HFFc6 (cell line): ENCODE measurements around the gene ATP2B2. TPM values are rescaled to one million over a fixed set of nuclear protein-coding genes. Genes with fewer than 3 reads are reported as not detected.
A peak's percentile ranks its signal among the peaks of the same experiment; 100 is the strongest.

Source experiments
- DNase-seq: peaks from one replicate; pipeline ENCODE4 v3.0.0-alpha.2; 2018
- H3K27ac Mint-ChIP-seq: 2 replicates; pipeline ENCODE4 v1.8.0; 2020; ENCODE audit warnings: mild to moderate bottlenecking, mixed read lengths
- H3K27me3 Mint-ChIP-seq: 2 replicates; pipeline ENCODE4 v1.8.0; 2021; ENCODE audit warnings: mild to moderate bottlenecking, moderate library complexity, mixed read lengths; ENCODE audit not compliant: insufficient read depth
- H3K36me3 Mint-ChIP-seq: 2 replicates; pipeline ENCODE4 v1.8.0; 2021; ENCODE audit warnings: low read depth, mixed read lengths
- H3K4me1 Mint-ChIP-seq: 2 replicates; pipeline ENCODE4 v1.8.0; 2020; ENCODE audit warnings: low read depth, mixed read lengths
- H3K4me3 Mint-ChIP-seq: 2 replicates; pipeline ENCODE4 v1.8.0; 2020; ENCODE audit warnings: mild to moderate bottlenecking, moderate library complexity, mixed read lengths
- H3K9me3 Mint-ChIP-seq: 2 replicates; pipeline ENCODE4 v1.8.0; 2020; ENCODE audit warnings: mild to moderate bottlenecking, mixed read lengths
- total RNA-seq, 6 experiments: library from RNA; stranded (reverse); fragmentation: NEBNext Ultra II Directional; extraction: Animal tissue kit (Norgen Biotek cat#: 25700); gene quantifications; 2 replicates in 1 of 6; 3 replicates in 5 of 6; pipeline ENCODE4 v1.2.3, GENCODE V29; 2021
- TF ChIP-seq, protein P1 (sequence below): fragments of 200-600 bp; sonication (generic); IDR thresholded peaks from 2 replicates; pipeline ENCODE4 v1.5.0; 2021; ENCODE audit warnings: antibody characterized with exemption, mild to moderate bottlenecking

The ATP2B2 gene
- total RNA-seq, 6 experiments from 2014 or later: not detected

DNA sequence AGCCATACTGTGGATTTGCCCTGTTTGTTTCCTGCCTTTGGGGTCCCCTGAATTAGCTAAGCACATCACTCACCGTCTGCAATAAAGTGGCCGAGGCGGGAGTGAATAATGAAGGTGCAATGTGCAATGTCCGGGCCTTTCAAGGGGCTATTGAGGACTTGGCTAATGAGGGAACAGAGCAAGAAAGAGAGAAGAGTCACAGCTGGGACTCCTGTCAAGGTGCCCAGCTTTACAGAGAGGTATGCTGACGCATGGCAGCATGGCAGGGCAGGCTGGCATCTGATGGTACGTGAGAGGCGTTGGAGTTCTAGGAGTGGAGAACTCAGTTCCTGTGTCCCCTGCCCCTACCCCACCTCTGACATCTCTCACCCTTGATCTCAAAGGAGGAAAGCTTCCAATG, 13.8 kb upstream of the ATP2B2 start:
- H3K36me3 Mint-ChIP-seq: no peaks in the 10 kb centered on the region
- peaks cover 14% of the 10 kb centered on the region for H3K4me1 Mint-ChIP-seq
- H3K9me3 Mint-ChIP-seq: no peaks in the 10 kb centered on the region
- no peak for DNase-seq
- TF ChIP-seq, protein P1, sequence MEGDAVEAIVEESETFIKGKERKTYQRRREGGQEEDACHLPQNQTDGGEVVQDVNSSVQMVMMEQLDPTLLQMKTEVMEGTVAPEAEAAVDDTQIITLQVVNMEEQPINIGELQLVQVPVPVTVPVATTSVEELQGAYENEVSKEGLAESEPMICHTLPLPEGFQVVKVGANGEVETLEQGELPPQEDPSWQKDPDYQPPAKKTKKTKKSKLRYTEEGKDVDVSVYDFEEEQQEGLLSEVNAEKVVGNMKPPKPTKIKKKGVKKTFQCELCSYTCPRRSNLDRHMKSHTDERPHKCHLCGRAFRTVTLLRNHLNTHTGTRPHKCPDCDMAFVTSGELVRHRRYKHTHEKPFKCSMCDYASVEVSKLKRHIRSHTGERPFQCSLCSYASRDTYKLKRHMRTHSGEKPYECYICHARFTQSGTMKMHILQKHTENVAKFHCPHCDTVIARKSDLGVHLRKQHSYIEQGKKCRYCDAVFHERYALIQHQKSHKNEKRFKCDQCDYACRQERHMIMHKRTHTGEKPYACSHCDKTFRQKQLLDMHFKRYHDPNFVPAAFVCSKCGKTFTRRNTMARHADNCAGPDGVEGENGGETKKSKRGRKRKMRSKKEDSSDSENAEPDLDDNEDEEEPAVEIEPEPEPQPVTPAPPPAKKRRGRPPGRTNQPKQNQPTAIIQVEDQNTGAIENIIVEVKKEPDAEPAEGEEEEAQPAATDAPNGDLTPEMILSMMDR: no peak
- no peak overlapping the region for H3K4me3 Mint-ChIP-seq
- H3K27me3 Mint-ChIP-seq: peaks cover 70% of the 10 kb centered on the region
- H3K27ac Mint-ChIP-seq: no peak overlapping the region

DNA sequence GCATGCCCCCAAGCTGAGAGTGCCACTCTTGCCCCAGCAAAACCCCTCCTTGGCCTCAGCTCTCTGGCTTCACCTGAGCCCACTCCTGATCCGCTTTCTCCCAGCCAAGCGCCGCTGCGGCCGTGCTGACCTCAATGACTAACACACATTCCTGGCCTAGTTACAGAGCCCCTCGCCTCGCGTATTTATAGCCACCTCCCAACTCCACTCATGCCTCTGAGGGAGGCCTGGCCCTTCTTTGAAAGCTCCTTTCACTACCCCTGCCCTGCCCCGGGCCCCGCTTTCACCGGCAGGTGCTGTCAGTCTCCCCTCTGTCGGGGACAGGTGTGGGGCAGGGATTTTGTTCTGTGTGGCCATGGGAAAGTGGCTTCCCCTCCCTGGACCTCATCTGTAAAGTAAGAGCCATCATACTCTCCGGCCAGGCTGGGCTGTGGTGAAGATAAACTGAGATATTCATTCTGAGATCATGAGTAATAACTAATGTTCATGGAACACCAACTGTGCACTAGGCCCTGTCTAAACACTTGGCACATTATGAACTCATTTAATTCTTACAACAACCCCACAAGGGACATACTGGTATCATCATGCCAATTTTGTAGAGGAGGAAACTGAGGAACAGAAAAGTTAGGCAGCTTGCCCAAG, 13.2 kb upstream of the ATP2B2 start:
- peak; percentile 28 for DNase-seq
- Mint-ChIP-seq H3K4me1 (peaks cover 14% of the 10 kb centered on the region), H3K9me3 (no peaks in the 10 kb centered on the region), H3K27me3 (peaks cover 68% of the 10 kb centered on the region), H3K27ac (peak overlapping the region; percentile 66; the same call in 1 of the 2 replicates), H3K4me3 (no peak overlapping the region), H3K36me3 (no peaks in the 10 kb centered on the region)
- TF ChIP-seq, protein P1: no peak

DNA sequence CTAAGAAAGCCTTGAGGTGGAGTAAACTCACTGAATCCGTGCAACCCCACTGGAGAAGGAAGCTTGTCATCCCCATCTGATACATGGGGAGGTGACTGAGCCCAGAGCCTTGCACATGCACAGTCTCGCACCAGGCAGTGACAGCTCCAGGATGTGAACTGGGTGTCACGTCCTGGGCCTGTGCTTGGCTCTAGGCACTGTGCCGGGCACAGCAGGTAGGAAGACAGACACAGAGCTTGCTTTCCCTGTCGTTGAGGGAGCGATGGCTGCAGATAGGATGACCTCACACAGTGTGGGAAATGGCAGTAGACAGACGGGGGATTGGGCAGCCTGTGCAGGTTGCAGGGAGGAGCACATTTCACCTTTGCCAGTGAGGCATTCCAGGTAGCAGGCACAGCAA, 12.2 kb upstream of the ATP2B2 start:
- Mint-ChIP-seq H3K27ac (no peak overlapping the region), H3K4me3 (no peak overlapping the region), H3K9me3 (no peaks in the 10 kb centered on the region), H3K36me3 (no peaks in the 10 kb centered on the region), H3K4me1 (peaks cover 14% of the 10 kb centered on the region), H3K27me3 (peaks cover 57% of the 10 kb centered on the region)
- TF ChIP-seq, protein P1: no peak
- DNase-seq: no peak

DNA sequence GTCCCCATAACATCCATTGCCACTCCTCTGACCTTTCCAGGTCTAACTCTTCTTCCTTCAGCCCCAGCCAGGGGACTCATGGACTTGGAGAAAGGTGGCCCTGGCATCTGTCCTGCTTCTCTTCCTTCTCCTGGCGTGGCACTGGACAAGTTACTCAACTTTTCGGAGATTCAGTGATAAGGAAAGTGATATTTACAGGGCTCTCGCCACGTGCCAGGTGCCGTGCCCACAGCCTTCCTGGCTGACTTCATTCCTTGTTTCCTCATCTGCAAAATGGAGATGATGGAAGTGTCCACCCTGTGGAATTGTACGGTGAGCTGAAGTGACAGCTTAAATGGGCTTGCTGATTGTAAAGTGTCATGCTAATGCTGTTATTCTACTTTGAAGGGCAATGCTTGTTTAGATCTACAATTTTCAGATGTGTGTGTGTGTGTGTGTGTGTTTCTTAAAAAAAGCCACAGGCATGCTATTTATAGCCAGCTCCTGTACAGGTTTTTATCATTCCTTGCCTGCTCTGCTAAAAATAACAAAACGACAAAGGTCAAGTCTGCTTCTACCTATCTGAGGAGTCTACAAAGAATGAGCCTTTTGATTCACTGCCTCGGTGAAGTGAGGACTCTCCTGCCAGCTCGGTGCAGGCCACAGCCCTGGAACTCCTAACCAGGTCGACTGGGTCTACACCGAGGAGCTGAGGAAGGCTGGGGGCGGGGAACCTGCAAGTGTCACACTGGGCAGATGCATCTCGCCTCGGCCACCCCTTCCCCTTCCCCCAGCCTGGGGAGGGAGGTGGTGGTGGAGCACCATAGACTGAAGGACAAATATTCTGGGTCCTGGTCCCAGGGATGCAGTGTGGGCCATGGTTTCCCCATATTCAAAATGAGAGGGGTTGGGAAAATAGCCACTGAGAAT, 11.4 kb upstream of the ATP2B2 start:
- Mint-ChIP-seq H3K36me3 (no peaks in the 10 kb centered on the region), H3K27me3 (peaks cover 55% of the 10 kb centered on the region), H3K4me3 (no peak overlapping the region), H3K9me3 (no peaks in the 10 kb centered on the region), H3K4me1 (peaks cover 22% of the 10 kb centered on the region), H3K27ac (no peak overlapping the region)
- no peak for DNase-seq
- TF ChIP-seq, protein P1: no peak

DNA sequence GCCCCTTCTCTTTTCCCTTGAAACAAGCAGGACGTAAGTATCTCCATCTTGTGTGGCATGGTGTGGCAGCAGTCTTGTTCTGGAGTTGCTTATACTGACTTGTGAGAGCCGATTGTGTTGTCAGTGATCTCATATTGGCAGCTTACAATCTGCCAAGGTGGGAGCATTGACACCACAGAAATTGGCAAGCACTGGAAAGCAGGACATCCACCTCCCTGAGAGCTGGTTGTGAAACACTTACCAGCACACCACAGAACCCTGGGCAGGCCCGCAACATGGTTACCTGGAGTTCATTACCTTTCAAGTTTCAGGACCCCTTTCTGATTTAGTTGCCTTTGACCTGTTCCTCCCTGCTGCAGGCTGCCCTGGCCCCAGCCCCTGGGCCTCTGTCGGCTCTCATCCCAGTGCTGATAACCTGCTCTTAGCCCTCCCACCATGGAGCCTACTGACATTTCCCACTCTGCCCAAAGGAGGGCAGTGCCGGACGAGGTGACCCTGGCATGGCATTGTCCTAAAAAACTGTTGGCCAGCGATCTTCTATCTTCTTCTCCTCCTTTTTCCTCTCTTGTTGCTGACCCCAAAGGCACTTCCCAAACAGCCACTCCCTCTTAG, 10.6 kb upstream of the ATP2B2 start:
- Mint-ChIP-seq H3K36me3 (no peaks in the 10 kb centered on the region), H3K9me3 (no peaks in the 10 kb centered on the region), H3K4me3 (no peak overlapping the region), H3K27ac (no peak overlapping the region), H3K4me1 (peaks cover 26% of the 10 kb centered on the region), H3K27me3 (peaks cover 51% of the 10 kb centered on the region)
- DNase-seq: no peak
- TF ChIP-seq, protein P1: peak; percentile 28; the same call in 1 of the 2 replicates
